H1 (cell line): ENCODE measurements around the gene SLITRK3. TPM values are rescaled to one million over a fixed set of nuclear protein-coding genes. Genes with fewer than 3 reads are reported as not detected.

Experiments used
- MAFK ChIP-seq: IDR thresholded peaks from 2 replicates; pipeline ENCODE4 v1.6.1; 2012; ENCODE audit warnings: low read depth, mild to moderate bottlenecking, improper control_type of control experiment, low read length
- POLR2A ChIP-seq, 2 experiments: IDR thresholded peaks; 1 replicate in 1 of 2; 2 replicates in 1 of 2; pipeline ENCODE4 v1.6.1; 2011; ENCODE audit warnings: low read depth in 2 of 2, low read length in 2 of 2, mild to moderate bottlenecking in 2 of 2; ENCODE audit errors: control extremely low read depth in 1 of 2
- RBBP5 ChIP-seq: IDR thresholded peaks from 2 replicates; pipeline ENCODE4 v1.7.1; 2012; ENCODE audit warnings: low read depth, mild to moderate bottlenecking, inconsistent platforms, low read length, moderate library complexity, borderline replicate concordance
- SUZ12 ChIP-seq: fragments of 200-600 bp; sonication (generic); IDR thresholded peaks from 2 replicates; pipeline ENCODE4 v1.6.1; 2012; ENCODE audit warnings: mild to moderate bottlenecking, inconsistent platforms, low read length, moderate library complexity, mixed read lengths
- polyA plus RNA-seq, 7 experiments: library from polyadenylated mRNA; depleted of rRNA in 3 of 7; stranded (reverse) in 5 of 7; unstranded in 2 of 7; fragments of >200 nt in 5 of 7; fragments of 200-250 nt in 2 of 7; gene quantifications; 1 replicate in 5 of 7; 2 replicates in 1 of 7; 4 replicates in 1 of 7; pipeline versions ENCODE4 v1.2.1 to v1.2.3, GENCODE V29; 2011 to 2013; ENCODE audit warnings: missing spikeins in 2 of 7, mixed read lengths in 2 of 7
- total RNA-seq: library from RNA; stranded (reverse); fragmentation: NEBNext Ultra II Directional; extraction: Animal tissue kit (Norgen Biotek cat#: 25700); gene quantifications from 2 replicates; pipeline ENCODE4 v1.2.1, GENCODE V29; 2021

The SLITRK3 gene
- total and polyA plus RNA-seq, 2 of the 8 experiments (the other 6 are each of a cell fraction or from before 2014, with no cell fraction given): 0.71 to 3.4 TPM

- TF ChIP-seq RBBP5 (peak; percentile 20; the same call in 1 of the 2 replicates), SUZ12 (peak; percentile 29; the same call in 1 of the 2 replicates), POLR2A (IDR thresholded peaks at IDR 0.05; ENCODE audit: control extremely low read depth in 1 of 2, low read depth in 2 of 2, low read length in 2 of 2) (peak in 1 of 2 experiments; percentile 19; a peak in 1 of 3 replicates), MAFK (no peak)
Measured at GRCh38 chr3:165195640-165196576, at the start of gene SLITRK3 (continued).
